Parathyroid adenoma (tissue), 2 donors: Measurements from ENCODE around the gene NOX1.

Experiments used
- H2AFZ ChIP-seq: fragments of 300-600 bp; sonication (generic); one replicate; pipeline ENCODE4 v1.7.0; 2017; ENCODE audit warnings: antibody characterized with exemption, mild to moderate bottlenecking
- H3K27ac ChIP-seq: fragments of 300-600 bp; sonication (generic); one replicate; pipeline ENCODE4 v1.7.0; 2017
- H3K27me3 ChIP-seq: fragments of 300-600 bp; sonication (generic); one replicate; pipeline ENCODE4 v1.7.0; 2017; ENCODE audit warnings: low read length; ENCODE audit not compliant: control insufficient read depth, insufficient read depth
- H3K36me3 ChIP-seq: fragments of 300-600 bp; sonication (generic); one replicate; pipeline ENCODE4 v1.7.0; 2017; ENCODE audit warnings: low read length; ENCODE audit not compliant: control insufficient read depth, insufficient read depth
- H3K4me1 ChIP-seq: fragments of 300-600 bp; sonication (generic); one replicate; pipeline ENCODE4 v1.7.0; 2017; ENCODE audit warnings: control low read depth
- H3K4me2 ChIP-seq: fragments of 300-600 bp; sonication (generic); one replicate; pipeline ENCODE4 v1.7.0; 2017; ENCODE audit warnings: low read length
- H3K4me3 ChIP-seq: fragments of 300-600 bp; sonication (generic); one replicate; pipeline ENCODE4 v1.7.0; 2017; ENCODE audit warnings: low read depth, low read length
- H3K79me2 ChIP-seq: fragments of 300-600 bp; sonication (generic); one replicate; pipeline ENCODE4 v1.7.0; 2017; ENCODE audit warnings: control low read depth
- H3K9ac ChIP-seq: fragments of 300-600 bp; sonication (generic); one replicate; pipeline ENCODE4 v1.7.0; 2017; ENCODE audit warnings: mild to moderate bottlenecking
- H3K9me3 ChIP-seq: fragments of 300-600 bp; sonication (generic); one replicate; pipeline ENCODE4 v1.7.0; 2017; ENCODE audit warnings: low read length; ENCODE audit not compliant: control insufficient read depth
- CTCF ChIP-seq: fragments of 300-600 bp; sonication (generic); IDR thresholded peaks from one replicate; pipeline ENCODE4 v1.7.0; 2017; ENCODE audit warnings: antibody characterized with exemption, mild to moderate bottlenecking
- donor health status: primary hyperparathyroidism.

Gene NOX1

GRCh38 chrX:100874325-100874724 is at the start of gene NOX1:
TSS of gene NOX1 (minus strand) at chrX:100874359. CDS start at chrX:100874139, 220 bp downstream.
- no peak within 1 kb of the TSS for H2AFZ ChIP-seq
- H3K36me3 ChIP-seq = no peaks in the 10 kb centered on the region
- no peaks in the 10 kb centered on the region for H3K27me3 ChIP-seq
- no peak within 1 kb of the TSS for H3K9ac ChIP-seq
- H3K9me3 ChIP-seq = no peaks in the 10 kb centered on the region
- no peaks in the 10 kb centered on the region for H3K79me2 ChIP-seq
- H3K4me3 ChIP-seq = no peak within 1 kb of the TSS
- H3K4me1 ChIP-seq = no peaks in the 10 kb centered on the region
- no peak within 1 kb of the TSS for H3K27ac ChIP-seq
- no peak for TF ChIP-seq CTCF
- H3K4me2 ChIP-seq = no peak within 1 kb of the TSS

DNA sequence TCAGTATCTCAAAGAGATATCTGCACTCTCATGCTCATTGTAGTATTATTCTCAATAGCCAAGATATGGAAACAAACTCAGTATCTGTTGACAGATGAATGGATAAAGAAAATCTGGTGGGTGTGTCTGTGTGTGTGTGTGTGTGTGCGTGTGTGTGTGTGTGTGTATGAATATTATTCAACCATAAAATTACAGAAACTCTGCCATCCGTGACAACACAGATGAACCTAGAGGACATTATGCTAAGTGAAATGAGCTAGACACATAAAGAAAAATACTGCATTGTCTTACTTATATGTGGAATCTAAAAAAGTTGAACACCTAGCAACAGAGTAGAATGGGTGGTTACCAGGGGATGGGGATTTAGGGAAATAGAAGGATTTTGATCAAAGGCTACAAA is 41.4 kb upstream of the NOX1 start:
- Histone ChIP-seq H3K4me1 (no peaks in the 10 kb centered on the region), H2AFZ (no peak overlapping the region), H3K4me2 (no peak overlapping the region), H3K4me3 (no peak overlapping the region), H3K79me2 (no peaks in the 10 kb centered on the region), H3K36me3 (no peaks in the 10 kb centered on the region), H3K27ac (no peak overlapping the region), H3K9ac (no peak overlapping the region), H3K9me3 (no peaks in the 10 kb centered on the region), H3K27me3 (no peaks in the 10 kb centered on the region)
- TF ChIP-seq CTCF = no peak

DNA sequence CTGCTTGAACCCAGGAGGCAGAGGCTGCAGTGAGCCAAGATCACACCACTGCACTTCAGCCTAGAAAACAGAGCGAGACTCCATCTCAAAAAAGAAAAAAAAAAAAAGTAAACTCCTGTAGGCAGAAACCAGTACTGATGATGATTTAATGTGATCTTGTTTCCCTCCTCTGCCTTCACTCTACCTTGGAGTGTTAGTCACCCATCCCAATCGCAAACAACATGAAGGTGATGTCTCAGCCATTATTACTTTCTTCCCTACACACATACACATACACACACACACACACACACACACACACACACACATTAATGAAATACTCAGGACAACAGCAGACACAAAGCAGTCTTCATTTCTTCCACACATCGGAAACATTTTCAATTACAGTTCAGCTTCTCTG is 39.0 kb upstream of the NOX1 start:
- Histone ChIP-seq H3K36me3 (no peaks in the 10 kb centered on the region), H3K4me1 (no peaks in the 10 kb centered on the region), H3K9ac (no peak overlapping the region), H3K9me3 (no peaks in the 10 kb centered on the region), H3K27ac (no peak overlapping the region), H3K27me3 (no peaks in the 10 kb centered on the region), H3K4me3 (no peak overlapping the region), H2AFZ (no peak overlapping the region), H3K4me2 (no peak overlapping the region), H3K79me2 (no peaks in the 10 kb centered on the region)
- no peak for TF ChIP-seq CTCF

GRCh38 chrX:100911731-100912130 is 37.6 kb upstream of the NOX1 start:
- no peak overlapping the region for H3K9ac ChIP-seq
- no peaks in the 10 kb centered on the region for H3K4me1 ChIP-seq
- H3K36me3 ChIP-seq = no peaks in the 10 kb centered on the region
- H3K27ac ChIP-seq = no peak overlapping the region
- H3K79me2 ChIP-seq = no peaks in the 10 kb centered on the region
- TF ChIP-seq CTCF = no peak
- no peaks in the 10 kb centered on the region for H3K27me3 ChIP-seq
- no peak overlapping the region for H2AFZ ChIP-seq
- H3K9me3 ChIP-seq = no peaks in the 10 kb centered on the region
- H3K4me2 ChIP-seq = no peak overlapping the region
- no peak overlapping the region for H3K4me3 ChIP-seq

GRCh38 chrX:100905620-100906019 is 31.5 kb upstream of the NOX1 start:
- Histone ChIP-seq H3K79me2 (no peaks in the 10 kb centered on the region), H3K4me2 (no peak overlapping the region), H3K9ac (no peak overlapping the region), H3K36me3 (no peaks in the 10 kb centered on the region), H3K9me3 (no peaks in the 10 kb centered on the region), H3K27me3 (no peaks in the 10 kb centered on the region), H3K27ac (no peak overlapping the region), H3K4me3 (no peak overlapping the region), H3K4me1 (no peaks in the 10 kb centered on the region), H2AFZ (no peak overlapping the region)
- no peak for TF ChIP-seq CTCF
